HEK293 (cell line): ENCODE results near the gene GH1.

Source experiments
- CTCF ChIA-PET: fragments of 350-600 bp; formaldehyde crosslinking; extraction: SDS; loops from one replicate; lab custom pipeline; 2021; ENCODE audit warnings: antibody characterized with exemption; lab: Yijun Ruan, JAX
- POLR2A ChIA-PET: fragments of 300-600 bp; formaldehyde crosslinking; extraction: SDS; loops from one replicate; lab custom pipeline; 2020; ENCODE audit warnings: antibody characterized with exemption, inconsistent platforms; lab: Yijun Ruan, JAX
- H3K27ac ChIP-seq: fragments of 200-500 bp; sonication (Bioruptor generic); 2 replicates; pipeline ENCODE4 v1.5.1; 2014; ENCODE audit warnings: low read depth, low read length, control low read depth, inconsistent platforms; ENCODE audit errors: extremely low read depth
- H3K36me3 ChIP-seq, 2 experiments: fragments of 200-500 bp in 1 of 2; sonication (Bioruptor generic) in 1 of 2; 1 replicate in 1 of 2; 2 replicates in 1 of 2; pipeline ENCODE4 v1.5.1; 2014 to 2017; ENCODE audit warnings: inconsistent platforms in 2 of 2, low read length in 2 of 2; ENCODE audit not compliant: control insufficient read depth in 2 of 2, insufficient read depth in 1 of 2
- H3K4me1 ChIP-seq: fragments of 200-500 bp; sonication (Bioruptor generic); 2 replicates; pipeline ENCODE4 v1.5.1; 2014; ENCODE audit warnings: mild to moderate bottlenecking, low read length, inconsistent platforms; ENCODE audit not compliant: control insufficient read depth, insufficient read depth
- H3K4me3 ChIP-seq: 2 replicates; pipeline ENCODE4 v1.5.1; 2011; ENCODE audit warnings: low read depth, mild to moderate bottlenecking, control low read depth, low read length, moderate library complexity
- H3K9me3 ChIP-seq: fragments of 200-500 bp; sonication (Bioruptor generic); 2 replicates; pipeline ENCODE4 v1.5.1; 2014; ENCODE audit warnings: low read depth, low read length, inconsistent platforms; ENCODE audit not compliant: control insufficient read depth, insufficient read depth
- GLIS1 ChIP-seq: fragments of 450-650 bp; formaldehyde crosslinking; IDR thresholded peaks from 2 replicates; pipeline ENCODE4 v1.5.1; 2016; ENCODE audit warnings: missing biosample characterization, missing genetic modification characterization
- GLIS2 ChIP-seq: fragments of 450-650 bp; formaldehyde crosslinking; IDR thresholded peaks from 2 replicates; pipeline ENCODE4 v1.5.1; 2016; ENCODE audit warnings: missing biosample characterization, missing genetic modification characterization
- HOXC10 ChIP-seq: sonication (generic); formaldehyde crosslinking; IDR thresholded peaks from 2 replicates; pipeline ENCODE4 v1.8.1; 2023; ENCODE audit warnings: mild to moderate bottlenecking, missing genetic modification reagents
- PRDM10 ChIP-seq: fragments of 450-650 bp; formaldehyde crosslinking; IDR thresholded peaks from 2 replicates; pipeline ENCODE4 v1.5.1; 2016; ENCODE audit warnings: missing biosample characterization, missing genetic modification characterization
- TRIM28 ChIP-seq: IDR thresholded peaks from 2 replicates; pipeline ENCODE4 v1.6.1; 2011; ENCODE audit warnings: low read length, control low read depth, borderline replicate concordance
- ZBTB17 ChIP-seq: fragments of 450-650 bp; formaldehyde crosslinking; IDR thresholded peaks from 2 replicates; pipeline ENCODE4 v1.5.1; 2016; ENCODE audit warnings: missing biosample characterization, missing genetic modification characterization
- ZFHX2 ChIP-seq: fragments of 450-650 bp; formaldehyde crosslinking; conservative IDR thresholded peaks from 2 replicates; pipeline ENCODE4 v1.5.1; 2016; ENCODE audit warnings: missing biosample characterization, missing genetic modification characterization
- ZNF112 ChIP-seq: fragments of 450-650 bp; formaldehyde crosslinking; IDR thresholded peaks from 2 replicates; pipeline ENCODE4 v1.5.0; 2017; ENCODE audit warnings: missing biosample characterization, missing genetic modification characterization
- ZNF132 ChIP-seq: fragments of 450-650 bp; formaldehyde crosslinking; IDR thresholded peaks from 2 replicates; pipeline ENCODE4 v1.5.1; 2017; ENCODE audit warnings: missing biosample characterization, missing genetic modification characterization, borderline replicate concordance
- ZNF146 ChIP-seq: fragments of 450-650 bp; formaldehyde crosslinking; IDR thresholded peaks from 2 replicates; pipeline ENCODE4 v1.5.1; 2016; ENCODE audit warnings: missing biosample characterization, missing genetic modification characterization
- ZNF473 ChIP-seq: fragments of 450-650 bp; formaldehyde crosslinking; IDR thresholded peaks from 2 replicates; pipeline ENCODE4 v1.5.1; 2017; ENCODE audit warnings: missing biosample characterization, missing genetic modification characterization
- ZNF518A ChIP-seq: fragments of 450-650 bp; formaldehyde crosslinking; conservative IDR thresholded peaks from 2 replicates; pipeline ENCODE4 v1.5.1; 2016; ENCODE audit warnings: low read depth, missing biosample characterization, missing genetic modification characterization
- ZNF521 ChIP-seq: fragments of 450-650 bp; formaldehyde crosslinking; IDR thresholded peaks from 2 replicates; pipeline ENCODE4 v1.5.1; 2017; ENCODE audit warnings: missing biosample characterization, mild to moderate bottlenecking, missing genetic modification characterization
- ZNF623 ChIP-seq: fragments of 450-650 bp; formaldehyde crosslinking; IDR thresholded peaks from 2 replicates; pipeline ENCODE4 v1.5.1; 2016; ENCODE audit warnings: missing biosample characterization, missing genetic modification characterization
- ZNF76 ChIP-seq: fragments of 450-650 bp; formaldehyde crosslinking; IDR thresholded peaks from 2 replicates; pipeline ENCODE4; 2016; ENCODE audit warnings: low read depth, missing biosample characterization, missing genetic modification characterization, borderline replicate concordance
- ZSCAN4 ChIP-seq: fragments of 450-650 bp; formaldehyde crosslinking; IDR thresholded peaks from 2 replicates; pipeline ENCODE4 v1.5.1; 2017; ENCODE audit warnings: missing biosample characterization, missing genetic modification characterization

GH1 gene

GRCh38 chr17:63954402-63955063 lies 35.9 kb upstream of the GH1 start:
- CTCF ChIA-PET: interaction anchor here (0.7 to 1.8 kb wide), 5 partner anchors 8 to 1634 kb away, joined by 3 to 5 read pairs (median 3); partner anchors contain the start of gene GH1
- Histone ChIP-seq H3K9me3 (no peaks in the 10 kb centered on the region), H3K27ac (no peak overlapping the region)
- TF ChIP-seq ZFHX2 (tag by site-specific recombination) (0 out of 2 replicates have a peak, but pooled peaks have one; percentile 7), GLIS2 (peak; percentile 28; the same call in 1 of the 2 replicates), ZNF112 (tag by site-specific recombination) (no peak), ZBTB17 (tag by site-specific recombination) (peak; percentile 51; the same call in 1 of the 2 replicates), ZNF473 (tag by site-specific recombination) (no peak), PRDM10 (peak; percentile 77), TRIM28 (no peak)
- TF ChIP-seq, all 188 proteins: peak for 4
- POLR2A ChIA-PET: no interaction called here
- no peak overlapping the region for H3K4me3 ChIP-seq
- H3K36me3 ChIP-seq: no peaks in the 10 kb centered on the region
- no peaks in the 10 kb centered on the region for H3K4me1 ChIP-seq

- ChIA-PET POLR2A (interaction anchor here (0.7 kb wide), 1 partner anchor 14 kb away, joined by 3 read pairs; no protein-coding TSS in a partner anchor), CTCF (interaction anchor here (0.6 to 1.8 kb wide), 8 partner anchors 25 to 182 kb away, joined by 3 to 11 read pairs (median 4); partner anchors contain the start of gene GH1)
- H3K27ac ChIP-seq: no peak overlapping the region
- H3K36me3 ChIP-seq: no peaks in the 10 kb centered on the region
- H3K9me3 ChIP-seq: no peaks in the 10 kb centered on the region
- H3K4me1 ChIP-seq: no peaks in the 10 kb centered on the region
- no peak overlapping the region for H3K4me3 ChIP-seq
- TF ChIP-seq HOXC10 (CRISPR knock-in tag) (no peak), ZNF76 (tag by site-specific recombination) (no peak), ZNF146 (tag by site-specific recombination) (no peak), GLIS2 (no peak), GLIS1 (tag by site-specific recombination) (no peak), ZNF623 (tag by site-specific recombination) (no peak), ZNF521 (tag by site-specific recombination) (no peak), ZNF132 (tag by site-specific recombination) (no peak), ZSCAN4 (tag by site-specific recombination) (no peak), ZNF518A (no peak)
Observed at GRCh38 chr17:63950940-63951907, 32.6 kb upstream of the GH1 start.
